WI38 (cell line): ENCODE measurements around the gene KRTAP5-1.
"Not testable (repeated sequence)": the region's sequence is repeated elsewhere in the genome, so short reads cannot be mapped to it uniquely, and the experiment has no call there.

Source experiments
- H3K4me3 ChIP-seq: 2 replicates; pipeline ENCODE4 v1.5.1; 2011; ENCODE audit warnings: low read depth, mild to moderate bottlenecking, control low read depth, low read length
- CTCF ChIP-seq: IDR thresholded peaks from 2 replicates; pipeline ENCODE4 v1.5.1; 2012; ENCODE audit warnings: low read depth, mild to moderate bottlenecking, control low read depth, low read length

The KRTAP5-1 gene

DNA sequence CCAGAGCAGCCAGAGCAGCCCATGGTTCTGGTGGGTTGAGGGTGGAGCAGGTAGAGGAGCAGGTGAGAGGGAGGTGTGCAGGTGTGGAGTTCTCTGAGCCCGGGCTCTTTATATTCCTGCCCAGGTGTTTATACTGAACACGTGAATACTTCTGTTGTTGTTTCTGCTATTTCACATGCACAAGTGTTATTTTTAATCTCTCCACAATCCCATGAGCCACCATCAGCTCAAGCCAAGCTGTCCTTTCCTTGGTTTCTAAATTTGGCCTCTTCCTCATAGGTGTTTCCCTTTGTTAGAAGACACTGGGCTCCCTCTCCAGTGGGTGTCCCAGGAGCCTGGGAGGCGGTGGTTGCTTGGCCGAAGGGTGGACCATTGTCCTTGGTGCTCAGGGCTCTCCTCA, 23.3 kb upstream of the KRTAP5-1 start, which contains the start of gene KRTAP5-3:
Gene KRTAP5-3, minus strand, starts transcription at position 101 of the 400 bp plus-strand sequence. Its CDS starts 78 bp downstream, at position 23.
- TF ChIP-seq CTCF: no peak
- H3K4me3 ChIP-seq: no peak within 1 kb of the TSS

DNA sequence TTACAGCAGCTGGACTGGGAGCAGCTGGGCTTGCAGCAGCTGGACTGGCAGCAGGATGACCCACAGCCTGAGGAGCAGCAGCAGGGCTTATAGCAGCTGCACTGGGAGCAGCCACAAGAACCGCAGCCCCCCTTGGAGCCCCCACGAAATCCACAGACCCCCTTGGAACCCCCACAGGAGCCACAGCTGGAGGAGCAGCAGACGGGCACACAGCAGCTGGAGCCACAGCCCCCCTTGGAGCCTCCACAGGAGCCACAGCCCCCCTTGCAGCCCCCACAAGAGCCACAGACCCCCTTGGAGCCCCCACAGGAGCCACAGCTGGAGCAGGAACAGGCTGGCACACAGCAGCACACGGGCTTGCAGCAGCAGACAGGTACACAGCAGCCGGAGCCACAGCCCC, 22.8 kb upstream of the KRTAP5-1 start:
- not testable (repeated sequence) for H3K4me3 ChIP-seq

DNA sequence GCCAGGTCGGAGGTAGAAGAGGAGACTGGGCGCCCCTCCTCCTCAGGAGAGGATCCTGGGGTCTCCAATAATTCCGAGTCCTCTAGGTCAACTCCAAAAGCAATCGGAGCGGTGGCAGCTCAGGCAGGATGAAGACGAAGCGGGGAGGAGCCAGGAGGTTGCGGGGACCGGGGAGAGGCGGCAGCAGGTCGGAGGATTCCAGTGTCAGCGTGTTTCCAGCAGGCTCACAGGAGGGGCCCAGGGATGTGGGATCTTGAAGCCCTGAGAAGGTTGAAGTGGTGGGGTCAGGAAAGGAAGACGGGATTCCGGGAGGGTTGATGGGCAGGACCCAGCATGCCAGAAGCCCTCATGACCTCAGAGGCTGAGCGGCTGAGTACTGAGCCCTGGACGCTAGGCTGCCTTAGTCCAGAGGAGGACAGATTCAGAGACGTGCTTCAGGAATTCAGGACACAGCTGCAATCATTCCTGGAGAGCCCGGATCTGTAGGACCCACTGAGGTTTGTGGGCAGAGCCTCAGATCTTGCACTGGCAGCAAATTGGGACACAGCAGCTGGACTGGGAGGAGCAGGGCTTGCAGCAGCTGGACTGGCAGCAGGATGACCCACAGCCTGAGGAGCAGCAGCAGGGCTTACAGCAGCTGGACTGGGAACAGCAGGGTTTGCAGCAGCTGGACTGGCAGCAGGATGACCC, 22.2 kb upstream of the KRTAP5-1 start:
- not testable (repeated sequence) for H3K4me3 ChIP-seq

- not testable (repeated sequence) for H3K4me3 ChIP-seq
These were observed 20.8 kb upstream of the KRTAP5-1 start for GRCh38 chr11:1605923-1606322.

GRCh38 chr11:1604711-1605110, 19.6 kb upstream of the KRTAP5-1 start:
- no peak for TF ChIP-seq CTCF
- H3K4me3 ChIP-seq: no peak overlapping the region

GRCh38 chr11:1604181-1604580, 19.1 kb upstream of the KRTAP5-1 start:
- TF ChIP-seq CTCF: no peak
- no peak overlapping the region for H3K4me3 ChIP-seq

- no peak overlapping the region for H3K4me3 ChIP-seq
- TF ChIP-seq CTCF: no peak
These were observed 18.5 kb upstream of the KRTAP5-1 start for GRCh38 chr11:1603629-1604028.

- not testable (repeated sequence) for H3K4me3 ChIP-seq
These were observed 16.6 kb upstream of the KRTAP5-1 start for GRCh38 chr11:1601663-1602062.

GRCh38 chr11:1600626-1601025, 15.5 kb upstream of the KRTAP5-1 start:
- no peak for TF ChIP-seq CTCF
- no peak overlapping the region for H3K4me3 ChIP-seq

DNA sequence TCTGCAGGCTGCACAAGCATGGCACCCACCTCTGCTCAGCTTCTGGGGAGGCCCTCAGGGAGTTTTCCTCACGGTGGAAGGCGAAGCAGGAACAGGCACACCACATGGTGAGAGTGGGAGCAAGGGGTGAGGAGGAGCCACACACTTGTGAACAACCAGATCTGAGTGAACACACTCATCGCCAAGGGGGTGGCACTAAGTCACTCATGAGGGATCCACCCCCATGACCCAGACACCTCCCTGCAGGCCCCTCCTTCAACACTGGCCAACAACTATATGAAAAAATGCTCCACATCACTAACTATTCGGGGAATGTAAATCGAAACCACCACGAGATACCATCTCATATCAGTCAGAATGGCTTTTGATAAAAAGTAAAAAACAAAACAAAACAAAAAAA, 13.7 kb upstream of the KRTAP5-1 start:
- no peak overlapping the region for H3K4me3 ChIP-seq
- TF ChIP-seq CTCF: no peak

DNA sequence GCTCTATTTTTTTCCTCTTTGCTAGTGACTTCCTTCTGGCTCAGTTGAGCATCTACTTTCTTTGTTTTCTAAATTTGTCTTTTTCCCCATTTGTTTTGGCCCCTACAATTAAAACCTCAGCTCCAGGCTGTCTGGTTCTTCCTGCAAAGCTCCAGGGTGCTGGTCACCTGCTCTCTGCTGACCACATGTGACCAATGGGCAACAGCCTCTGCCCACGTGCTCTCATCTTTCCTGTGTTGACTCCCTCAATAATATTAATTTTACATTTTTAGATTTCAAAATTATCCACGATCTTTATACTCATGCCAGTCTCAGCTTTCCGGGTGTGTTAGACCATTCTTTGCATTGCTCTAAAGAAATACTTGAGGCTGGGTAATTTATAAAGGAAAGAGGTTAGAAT, 13.3 kb upstream of the KRTAP5-1 start:
- not testable (repeated sequence) for H3K4me3 ChIP-seq
